Cardiac muscle cell (in vitro differentiated cells and primary cell): ENCODE measurements around the gene CBFA2T2. TPM values are rescaled to one million over a fixed set of nuclear protein-coding genes. Genes with fewer than 3 reads are reported as not detected.

Experiments
- DNase-seq, 2 donors: peaks; one replicate each; pipeline versions ENCODE4 v3.0.0 to v3.0.0-alpha.2; 2010 to 2017; ENCODE audit warnings: low read depth in 1 of 2, low spot score in 1 of 2
- H3K27ac ChIP-seq: fragments of 200-600 bp; sonication (generic); 2 replicates; pipeline ENCODE4 v1.5.1; 2016
- H3K27me3 ChIP-seq: fragments of 200-600 bp; sonication (generic); 2 replicates; pipeline ENCODE4 v1.6.0; 2016; ENCODE audit warnings: control low read depth
- H3K36me3 ChIP-seq: fragments of 200-600 bp; sonication (generic); 2 replicates; pipeline ENCODE4 v1.5.1; 2016; ENCODE audit warnings: control low read depth
- H3K4me1 ChIP-seq: fragments of 200-600 bp; sonication (generic); 2 replicates; pipeline ENCODE4 v1.8.1; 2017; ENCODE audit warnings: low read depth, mild to moderate bottlenecking, mixed run types
- H3K4me3 ChIP-seq: fragments of 200-600 bp; sonication (generic); 2 replicates; pipeline ENCODE4 v1.5.1; 2016; ENCODE audit warnings: mild to moderate bottlenecking
- H3K9me3 ChIP-seq: fragments of 200-600 bp; sonication (generic); 2 replicates; pipeline ENCODE4 v1.5.1; 2017; ENCODE audit warnings: low read depth, mild to moderate bottlenecking, control low read depth
- CTCF ChIP-seq: IDR thresholded peaks from 2 replicates; pipeline ENCODE4 v1.5.1; 2012; ENCODE audit warnings: low read depth, mild to moderate bottlenecking, low read length
- polyA plus RNA-seq: library from polyadenylated mRNA; unstranded; fragments of >200 nt; fragmentation: Nextera tagmentation; extraction: Ambion mirVana; gene quantifications from 2 replicates; pipeline ENCODE4 v1.2.1, GENCODE V29; 2016
- total RNA-seq: library from RNA; depleted of rRNA; stranded (reverse); fragments of >200 nt; gene quantifications from 2 replicates; pipeline ENCODE4 v1.2.3, GENCODE V29; 2016

Gene CBFA2T2
- total and polyA plus RNA-seq, 2 experiments from 2014 or later: 36.7 to 53.1 TPM

- no peak for DNase-seq
- Histone ChIP-seq H3K36me3 (peaks cover 18% of the 10 kb centered on the region), H3K4me1 (peaks cover 11% of the 10 kb centered on the region), H3K27me3 (no peaks in the 10 kb centered on the region), H3K27ac (peak within 1 kb of the TSS; percentile 29), H3K4me3 (peak within 1 kb of the TSS; percentile 44), H3K9me3 (no peaks in the 10 kb centered on the region)
- no peak for TF ChIP-seq CTCF
These were observed 172.3 kb downstream of the CBFA2T2 start, which contains the start of gene C20orf144 for GRCh38 chr20:33662172-33662571. Gene C20orf144, plus strand, starts transcription at chr20:33662327. Its CDS starts 19 bp downstream, at chr20:33662346.

- H3K27ac ChIP-seq: peak overlapping the region; percentile 29
- H3K4me3 ChIP-seq: peak overlapping the region; percentile 44
- H3K4me1 ChIP-seq: peaks cover 11% of the 10 kb centered on the region
- H3K27me3 ChIP-seq: no peaks in the 10 kb centered on the region
- no peak for TF ChIP-seq CTCF
- peak; percentile 83 to 91 for DNase-seq
- no peaks in the 10 kb centered on the region for H3K9me3 ChIP-seq
- H3K36me3 ChIP-seq: peaks cover 13% of the 10 kb centered on the region
These were observed 173.5 kb downstream of the CBFA2T2 start for GRCh38 chr20:33663161-33664084.

GRCh38 chr20:33664085-33664761 is 174.3 kb downstream of the CBFA2T2 start:
- no peak for DNase-seq
- Histone ChIP-seq H3K4me1 (peaks cover 11% of the 10 kb centered on the region), H3K36me3 (peaks cover 13% of the 10 kb centered on the region), H3K4me3 (peak overlapping the region; percentile 44), H3K9me3 (no peaks in the 10 kb centered on the region), H3K27me3 (no peaks in the 10 kb centered on the region), H3K27ac (peak overlapping the region; percentile 29)
- TF ChIP-seq CTCF: no peak

GRCh38 chr20:33664762-33665144 is 174.9 kb downstream of the CBFA2T2 start:
- no peak overlapping the region for H3K4me3 ChIP-seq
- no peak for DNase-seq
- TF ChIP-seq CTCF: no peak
- peaks cover 11% of the 10 kb centered on the region for H3K4me1 ChIP-seq
- H3K27me3 ChIP-seq: no peaks in the 10 kb centered on the region
- H3K9me3 ChIP-seq: no peaks in the 10 kb centered on the region
- no peak overlapping the region for H3K27ac ChIP-seq
- H3K36me3 ChIP-seq: peaks cover 9% of the 10 kb centered on the region

- peak within 1 kb of the TSS; percentile 34 for H3K27ac ChIP-seq
- H3K36me3 ChIP-seq: peaks cover 9% of the 10 kb centered on the region
- peaks cover 11% of the 10 kb centered on the region for H3K4me1 ChIP-seq
- H3K9me3 ChIP-seq: no peaks in the 10 kb centered on the region
- peak; percentile 41 for TF ChIP-seq CTCF
- DNase-seq: peak; percentile 95 to 99
- H3K4me3 ChIP-seq: peak within 1 kb of the TSS; percentile 10
- H3K27me3 ChIP-seq: no peaks in the 10 kb centered on the region
These were observed 176.7 kb downstream of the CBFA2T2 start, which contains the start of gene ACTL10 for GRCh38 chr20:33666293-33667244. Gene ACTL10, plus strand, starts transcription at chr20:33666943. Its CDS starts 555 bp downstream, at chr20:33667498.
